Measurements from ENCODE around the gene LLGL2.

LLGL2 gene

DNA sequence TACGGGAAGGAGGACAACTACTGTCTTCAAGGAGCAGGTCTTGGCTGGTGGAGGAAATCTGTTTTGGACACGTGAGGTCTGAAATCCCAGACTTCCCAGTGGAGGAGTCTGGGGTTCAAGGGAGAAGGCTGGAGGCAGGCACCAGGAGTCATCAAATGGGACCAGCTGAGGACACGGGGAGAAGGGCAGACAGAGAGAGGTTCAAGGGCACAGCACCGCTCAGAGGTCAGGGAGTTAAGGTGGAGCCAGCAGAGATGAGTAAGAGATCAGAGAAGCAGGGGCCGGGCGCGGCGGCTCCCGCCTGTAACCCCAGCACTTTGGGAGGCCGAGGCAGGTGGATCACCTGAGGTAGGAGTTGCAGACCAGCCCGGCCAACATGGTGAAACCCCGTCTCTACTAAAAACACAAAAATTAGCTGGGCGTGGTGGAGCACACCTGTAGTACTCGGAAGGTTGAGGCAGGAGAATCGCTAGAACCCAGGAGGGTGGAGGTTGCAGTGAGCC is 97.3 kb downstream of the LLGL2 start:
- H3K9me3 Mint-ChIP-seq = no peaks in the 10 kb centered on the region
- no peaks in the 10 kb centered on the region for H3K27me3 Mint-ChIP-seq
- no peaks in the 10 kb centered on the region for H3K4me1 Mint-ChIP-seq
- no peak overlapping the region for H3K4me3 Mint-ChIP-seq
- DNase-seq = no peak
- H3K27ac Mint-ChIP-seq = peak overlapping the region in 1 of 2 donors; percentile 47
- no peak for ATAC-seq

DNA sequence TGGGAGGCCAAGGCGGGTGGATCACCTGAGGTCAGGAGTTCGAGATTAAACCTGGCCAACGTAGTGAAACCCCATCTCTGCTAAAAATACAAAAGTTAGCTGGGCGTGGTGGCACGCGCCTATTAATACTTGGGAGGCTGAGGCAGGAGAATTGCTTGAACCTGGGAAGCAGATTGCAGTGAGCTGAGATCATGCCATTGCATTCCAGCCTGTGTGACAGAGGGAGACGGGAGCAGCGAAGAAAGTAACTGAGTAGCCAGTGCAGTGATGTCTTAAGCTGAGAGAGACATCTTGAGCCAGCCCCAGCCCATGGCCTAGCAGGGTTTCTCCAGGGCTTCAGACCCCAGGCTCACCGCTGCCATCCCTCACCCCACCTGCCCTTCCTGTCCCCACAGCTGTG is 97.9 kb downstream of the LLGL2 start:
- Mint-ChIP-seq H3K27ac (peak overlapping the region in 1 of 2 donors; percentile 55), H3K4me1 (no peaks in the 10 kb centered on the region), H3K9me3 (no peaks in the 10 kb centered on the region), H3K27me3 (no peaks in the 10 kb centered on the region), H3K4me3 (no peak overlapping the region)
- DNase-seq = no peak
- no peak for ATAC-seq

DNA sequence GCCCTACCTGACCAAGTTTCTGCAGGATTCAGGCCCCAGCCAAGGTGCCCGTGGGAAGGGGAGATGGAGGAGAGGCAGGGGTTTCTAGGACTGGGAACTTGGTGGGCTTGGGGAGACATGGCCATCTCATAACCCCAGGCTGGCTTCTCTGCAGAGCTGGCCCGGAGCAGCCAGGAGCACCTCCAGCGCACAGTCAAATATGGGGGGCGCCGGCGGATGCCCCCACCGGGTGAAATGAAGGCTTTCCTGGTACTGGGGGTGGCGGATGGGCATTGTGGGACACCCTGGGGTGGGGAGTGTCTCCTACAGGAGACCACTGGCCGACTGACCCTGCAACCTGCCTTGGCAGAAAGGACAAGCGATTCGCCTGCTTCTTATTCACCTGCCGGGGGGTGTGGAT is 98.5 kb downstream of the LLGL2 start:
- no peak overlapping the region for H3K4me3 Mint-ChIP-seq
- H3K9me3 Mint-ChIP-seq = no peaks in the 10 kb centered on the region
- peak overlapping the region; percentile 43 to 55 for H3K27ac Mint-ChIP-seq
- H3K27me3 Mint-ChIP-seq = no peaks in the 10 kb centered on the region
- DNase-seq = no peak
- no peak for ATAC-seq
- H3K4me1 Mint-ChIP-seq = no peaks in the 10 kb centered on the region
